ENCODE data around the gene RPUSD3. TPM values are rescaled to one million over a fixed set of nuclear protein-coding genes. Genes with fewer than 3 reads are reported as not detected.
"Not testable (repeated sequence)": the region's sequence is repeated elsewhere in the genome, so short reads cannot be mapped to it uniquely, and the experiment has no call there.

The RPUSD3 gene
- total and polyA plus RNA-seq, 3 experiments from 2014 or later = 51.8 to 77.6 (median 74.3) TPM

GRCh38 chr3:9876255-9876654, 32.4 kb upstream of the RPUSD3 start:
- H3K9me3 ChIP-seq (ENCODE audit: low read length); H3K27me3 Mint-ChIP-seq; H3K27ac ChIP-seq (ENCODE audit: low read depth, low read length); H3K4me3 Mint-ChIP-seq; H3K36me3 ChIP-seq (ENCODE audit: insufficient read depth, low read length); DNase-seq; H3K4me1 ChIP-seq (ENCODE audit: insufficient read depth, low read length); H3K9me3 Mint-ChIP-seq; H3K27me3 ChIP-seq (ENCODE audit: insufficient read depth, low read length, poor library complexity, severe bottlenecking); H3K4me3 ChIP-seq (ENCODE audit: low read length); H3K27ac Mint-ChIP-seq; H3K36me3 Mint-ChIP-seq; H3K4me1 Mint-ChIP-seq: not testable (repeated sequence)
- ChIA-PET POLR2A (interaction anchor here (0.6 to 1.1 kb wide), 2 partner anchors 14 to 15 kb away, joined by 3 read pairs; no protein-coding TSS in a partner anchor), CTCF (interaction anchor here (1.0 kb wide), 1 partner anchor 10 kb away, joined by 3 read pairs; no protein-coding TSS in a partner anchor)

GRCh38 chr3:9875448-9875847, 31.6 kb upstream of the RPUSD3 start:
- Mint-ChIP-seq H3K9me3 (no peaks in the 10 kb centered on the region), H3K27ac (no peak overlapping the region), H3K27me3 (peaks cover 0 to 2% of the 10 kb centered on the region in 2 donors), H3K4me1 (no peaks in the 10 kb centered on the region), H3K36me3 (no peaks in the 10 kb centered on the region), H3K4me3 (no peak overlapping the region)
- Histone ChIP-seq H3K27ac (ENCODE audit: low read depth, low read length) (no peak overlapping the region), H3K4me1 (ENCODE audit: insufficient read depth, low read length) (no peaks in the 10 kb centered on the region), H3K27me3 (ENCODE audit: insufficient read depth, low read length, poor library complexity, severe bottlenecking) (no peaks in the 10 kb centered on the region), H3K9me3 (ENCODE audit: low read length) (no peaks in the 10 kb centered on the region), H3K36me3 (ENCODE audit: insufficient read depth, low read length) (no peaks in the 10 kb centered on the region), H3K4me3 (ENCODE audit: low read length) (no peak overlapping the region)
- no peak for DNase-seq
- ChIA-PET POLR2A (interaction anchor here (0.6 kb wide), 1 partner anchor 83 kb away, joined by 3 read pairs; the partner anchor contains the start of gene TADA3), CTCF (no interaction called here)

GRCh38 chr3:9872067-9872466, 28.3 kb upstream of the RPUSD3 start:
- H3K4me1 Mint-ChIP-seq; H3K4me3 Mint-ChIP-seq; H3K27me3 Mint-ChIP-seq; H3K9me3 Mint-ChIP-seq; DNase-seq; H3K4me3 ChIP-seq (ENCODE audit: low read length); H3K9me3 ChIP-seq (ENCODE audit: low read length); POLR2A ChIA-PET; H3K36me3 ChIP-seq (ENCODE audit: insufficient read depth, low read length); H3K36me3 Mint-ChIP-seq; CTCF ChIA-PET; H3K4me1 ChIP-seq (ENCODE audit: insufficient read depth, low read length); H3K27me3 ChIP-seq (ENCODE audit: insufficient read depth, low read length, poor library complexity, severe bottlenecking); H3K27ac ChIP-seq (ENCODE audit: low read depth, low read length): not testable (repeated sequence)
- H3K27ac Mint-ChIP-seq = peak overlapping the region in 1 of 8 donors; percentile 63

GRCh38 chr3:9870978-9871377, 27.2 kb upstream of the RPUSD3 start:
- Mint-ChIP-seq H3K27ac (no peak overlapping the region), H3K9me3 (no peaks in the 10 kb centered on the region), H3K4me3 (no peak overlapping the region), H3K27me3 (peaks cover 0 to 2% of the 10 kb centered on the region in 2 donors), H3K36me3 (no peaks in the 10 kb centered on the region), H3K4me1 (no peaks in the 10 kb centered on the region)
- Histone ChIP-seq H3K9me3 (ENCODE audit: low read length) (no peaks in the 10 kb centered on the region), H3K4me1 (ENCODE audit: insufficient read depth, low read length) (no peaks in the 10 kb centered on the region), H3K4me3 (ENCODE audit: low read length) (no peak overlapping the region), H3K36me3 (ENCODE audit: insufficient read depth, low read length) (no peaks in the 10 kb centered on the region), H3K27me3 (ENCODE audit: insufficient read depth, low read length, poor library complexity, severe bottlenecking) (no peaks in the 10 kb centered on the region), H3K27ac (ENCODE audit: low read depth, low read length) (no peak overlapping the region)
- no peak for DNase-seq
- ChIA-PET CTCF (no interaction called here), POLR2A (interaction anchor here (0.6 kb wide), 1 partner anchor 131 kb away, joined by 4 read pairs; no protein-coding TSS in a partner anchor)

GRCh38 chr3:9869955-9870354, 26.1 kb upstream of the RPUSD3 start:
- Histone ChIP-seq H3K27me3 (ENCODE audit: insufficient read depth, low read length, poor library complexity, severe bottlenecking) (no peaks in the 10 kb centered on the region), H3K4me3 (ENCODE audit: low read length) (no peak overlapping the region), H3K36me3 (ENCODE audit: insufficient read depth, low read length) (no peaks in the 10 kb centered on the region), H3K27ac (ENCODE audit: low read depth, low read length) (no peak overlapping the region), H3K9me3 (ENCODE audit: low read length) (no peaks in the 10 kb centered on the region), H3K4me1 (ENCODE audit: insufficient read depth, low read length) (no peaks in the 10 kb centered on the region)
- H3K4me3 Mint-ChIP-seq = no peak overlapping the region
- peaks cover 0 to 2% of the 10 kb centered on the region in 2 donors for H3K27me3 Mint-ChIP-seq
- CTCF ChIA-PET = no interaction called here
- no peaks in the 10 kb centered on the region for H3K36me3 Mint-ChIP-seq
- H3K9me3 Mint-ChIP-seq = no peaks in the 10 kb centered on the region
- DNase-seq = no peak
- no peak overlapping the region for H3K27ac Mint-ChIP-seq
- H3K4me1 Mint-ChIP-seq = no peaks in the 10 kb centered on the region
- POLR2A ChIA-PET = no interaction called here

- Mint-ChIP-seq H3K4me1 (peaks cover 0 to 3% (median 1%) of the 10 kb centered on the region in 3 donors), H3K27ac (no peak overlapping the region), H3K27me3 (peaks cover 7 to 10% of the 10 kb centered on the region in 2 donors), H3K36me3 (no peaks in the 10 kb centered on the region), H3K4me3 (no peak overlapping the region), H3K9me3 (no peaks in the 10 kb centered on the region)
- no peaks in the 10 kb centered on the region for H3K4me1 ChIP-seq (ENCODE audit: insufficient read depth, low read length)
- H3K27ac ChIP-seq (ENCODE audit: low read depth, low read length) = no peak overlapping the region
- CTCF ChIA-PET = interaction anchor here (1.1 kb wide), 1 partner anchor 40 kb away, joined by 3 read pairs; no protein-coding TSS in a partner anchor
- H3K36me3 ChIP-seq (ENCODE audit: insufficient read depth, low read length) = no peaks in the 10 kb centered on the region
- POLR2A ChIA-PET = no interaction called here
- no peaks in the 10 kb centered on the region for H3K27me3 ChIP-seq (ENCODE audit: insufficient read depth, low read length, poor library complexity, severe bottlenecking)
- DNase-seq = no peak
- H3K4me3 ChIP-seq (ENCODE audit: low read length) = no peak overlapping the region
- no peaks in the 10 kb centered on the region for H3K9me3 ChIP-seq (ENCODE audit: low read length)
Observed at GRCh38 chr3:9867106-9867505, 23.3 kb upstream of the RPUSD3 start.

- H3K4me3 ChIP-seq (ENCODE audit: low read length) = no peak overlapping the region
- H3K27ac ChIP-seq (ENCODE audit: low read depth, low read length) = no peak overlapping the region
- Mint-ChIP-seq H3K4me3 (no peak overlapping the region), H3K9me3 (no peaks in the 10 kb centered on the region), H3K4me1 (peaks cover 0 to 6% (median 1%) of the 10 kb centered on the region in 3 donors), H3K27ac (no peak overlapping the region), H3K36me3 (no peaks in the 10 kb centered on the region), H3K27me3 (peaks cover 10 to 14% of the 10 kb centered on the region in 2 donors)
- ChIA-PET CTCF (interaction anchor here (1.1 to 1.3 kb wide), 3 partner anchors 10 to 64 kb away, joined by 3 to 5 read pairs (median 3); no protein-coding TSS in a partner anchor), POLR2A (no interaction called here)
- no peaks in the 10 kb centered on the region for H3K4me1 ChIP-seq (ENCODE audit: insufficient read depth, low read length)
- H3K27me3 ChIP-seq (ENCODE audit: insufficient read depth, low read length, poor library complexity, severe bottlenecking) = no peaks in the 10 kb centered on the region
- DNase-seq = no peak
- no peaks in the 10 kb centered on the region for H3K9me3 ChIP-seq (ENCODE audit: low read length)
- H3K36me3 ChIP-seq (ENCODE audit: insufficient read depth, low read length) = no peaks in the 10 kb centered on the region
Observed at GRCh38 chr3:9866639-9867038, 22.8 kb upstream of the RPUSD3 start.

- H3K36me3 Mint-ChIP-seq; H3K27me3 ChIP-seq (ENCODE audit: insufficient read depth, low read length, poor library complexity, severe bottlenecking); DNase-seq; H3K36me3 ChIP-seq (ENCODE audit: insufficient read depth, low read length); POLR2A ChIA-PET; H3K27ac Mint-ChIP-seq; H3K4me1 Mint-ChIP-seq; H3K4me1 ChIP-seq (ENCODE audit: insufficient read depth, low read length); H3K9me3 Mint-ChIP-seq; H3K27ac ChIP-seq (ENCODE audit: low read depth, low read length); H3K4me3 ChIP-seq (ENCODE audit: low read length); H3K9me3 ChIP-seq (ENCODE audit: low read length); H3K4me3 Mint-ChIP-seq: not testable (repeated sequence)
- H3K27me3 Mint-ChIP-seq = peaks cover 10 to 14% of the 10 kb centered on the region in 2 donors
- CTCF ChIA-PET = interaction anchor here (1.3 kb wide), 1 partner anchor 11 kb away, joined by 3 read pairs; no protein-coding TSS in a partner anchor
Observed at GRCh38 chr3:9865125-9865637, 21.4 kb upstream of the RPUSD3 start.
